ENCODE results near the gene PSMB7.
A peak's percentile ranks its signal among the peaks of the same experiment; 100 is the strongest.

Gene PSMB7

GRCh38 chr9:124332361-124333202 lies 82.7 kb downstream of the PSMB7 start:
- POLR2A ChIA-PET (ENCODE audit: low non-redundant PET): no interaction called here
- CTCF ChIA-PET: interaction anchor here (0.7 to 1.2 kb wide), 4 partner anchors 11 to 121 kb away, joined by 3 to 6 read pairs (median 4); no protein-coding TSS in a partner anchor
- TF ChIP-seq CTCF (conservative IDR thresholded peaks at IDR 0.05; ENCODE audit: low read depth): no peak
- H3K27ac ChIP-seq: peak overlapping the region; percentile 12
- DNase-seq (ENCODE audit: low spot score): no peak

GRCh38 chr9:124331580-124331979 lies 83.7 kb downstream of the PSMB7 start:
- TF ChIP-seq CTCF (conservative IDR thresholded peaks at IDR 0.05; ENCODE audit: low read depth): no peak
- ChIA-PET POLR2A (ENCODE audit: low non-redundant PET) (no interaction called here), CTCF (no interaction called here)
- peak overlapping the region; percentile 9 for H3K27ac ChIP-seq
- no peak for DNase-seq (ENCODE audit: low spot score)

- H3K27ac ChIP-seq: no peak overlapping the region
- ChIA-PET POLR2A (ENCODE audit: low non-redundant PET) (no interaction called here), CTCF (interaction anchor here (0.6 to 1.0 kb wide), 2 partner anchors 11 to 208 kb away, joined by 3 to 4 read pairs; no protein-coding TSS in a partner anchor)
- TF ChIP-seq CTCF (conservative IDR thresholded peaks at IDR 0.05; ENCODE audit: low read depth): no peak
- DNase-seq (ENCODE audit: low spot score): no peak
Observed at GRCh38 chr9:124330011-124330697, 85.1 kb downstream of the PSMB7 start.

GRCh38 chr9:124329206-124329792 lies 85.9 kb downstream of the PSMB7 start:
- peak overlapping the region; percentile 7 for H3K27ac ChIP-seq
- ChIA-PET POLR2A (ENCODE audit: low non-redundant PET) (no interaction called here), CTCF (interaction anchor here (1.0 kb wide), 1 partner anchor 10 kb away, joined by 4 read pairs; no protein-coding TSS in a partner anchor)
- DNase-seq (ENCODE audit: low spot score): no peak
- no peak for TF ChIP-seq CTCF (conservative IDR thresholded peaks at IDR 0.05; ENCODE audit: low read depth)

- no peak for TF ChIP-seq CTCF (conservative IDR thresholded peaks at IDR 0.05; ENCODE audit: low read depth)
- DNase-seq (ENCODE audit: low spot score): no peak
- POLR2A ChIA-PET (ENCODE audit: low non-redundant PET): no interaction called here
- peak overlapping the region; percentile 7 for H3K27ac ChIP-seq
- CTCF ChIA-PET: interaction anchor here (0.6 to 1.1 kb wide), 3 partner anchors 173 to 201 kb away, joined by 3 to 4 read pairs (median 4); no protein-coding TSS in a partner anchor
Observed at GRCh38 chr9:124328285-124328684, 87.0 kb downstream of the PSMB7 start.

GRCh38 chr9:124327491-124327890 lies 87.8 kb downstream of the PSMB7 start:
- no peak for TF ChIP-seq CTCF (conservative IDR thresholded peaks at IDR 0.05; ENCODE audit: low read depth)
- CTCF ChIA-PET: interaction anchor here (1.1 kb wide), 1 partner anchor 200 kb away, joined by 4 read pairs; no protein-coding TSS in a partner anchor
- POLR2A ChIA-PET (ENCODE audit: low non-redundant PET): no interaction called here
- DNase-seq (ENCODE audit: low spot score): no peak
- peak overlapping the region; percentile 7; the same call in 1 of the 2 replicates for H3K27ac ChIP-seq
